KOPT-K1 (cell line): Measurements from ENCODE around the gene LASP1NB.
A peak's percentile ranks its signal among the peaks of the same experiment; 100 is the strongest.

Source experiments
- H3K27ac ChIP-seq: fragments of 200-600 bp; sonication (generic); 2 replicates; pipeline ENCODE4 v1.5.1; 2016; ENCODE audit warnings: antibody characterized with exemption, mild to moderate bottlenecking, low read depth, low read length; ENCODE audit not compliant: poor library complexity, severe bottlenecking
- H3K36me3 ChIP-seq: fragments of 200-600 bp; sonication (generic); 2 replicates; pipeline ENCODE4 v1.5.1; 2017; ENCODE audit warnings: antibody characterized with exemption, mild to moderate bottlenecking, low read length, moderate library complexity; ENCODE audit not compliant: insufficient read depth
- H3K9me3 ChIP-seq: fragments of 200-600 bp; sonication (generic); 2 replicates; pipeline ENCODE4 v1.5.1; 2017; ENCODE audit warnings: antibody characterized with exemption, low read length, mild to moderate bottlenecking; ENCODE audit not compliant: insufficient read depth, poor library complexity, severe bottlenecking

LASP1NB gene

GRCh38 chr17:38925263-38925995 lies at the start of gene LASP1NB:
TSS of gene LASP1NB (plus strand) at chr17:38925614.
- peak within 1 kb of the TSS; percentile 65 for H3K27ac ChIP-seq
- peaks cover 9% of the 10 kb centered on the region for H3K36me3 ChIP-seq
- no peaks in the 10 kb centered on the region for H3K9me3 ChIP-seq

- no peaks in the 10 kb centered on the region for H3K9me3 ChIP-seq
- H3K27ac ChIP-seq: peak overlapping the region; percentile 57
- peaks cover 57% of the 10 kb centered on the region for H3K36me3 ChIP-seq
Observed at GRCh38 chr17:38877130-38877851, 48.1 kb upstream of the LASP1NB start.

GRCh38 chr17:38879878-38880665 lies 45.3 kb upstream of the LASP1NB start:
- peak overlapping the region; percentile 38 for H3K27ac ChIP-seq

GRCh38 chr17:38881600-38882191 lies 43.7 kb upstream of the LASP1NB start:
- Histone ChIP-seq H3K36me3 (peaks cover 82% of the 10 kb centered on the region), H3K9me3 (no peaks in the 10 kb centered on the region), H3K27ac (peak overlapping the region; percentile 38)

More at GRCh38 chr17:38879878-38880665, 45.3 kb upstream of the LASP1NB start:
- Histone ChIP-seq H3K9me3 (no peaks in the 10 kb centered on the region), H3K36me3 (peaks cover 66% of the 10 kb centered on the region)

- H3K27ac ChIP-seq: no peak overlapping the region
- no peaks in the 10 kb centered on the region for H3K9me3 ChIP-seq
- peaks cover 92% of the 10 kb centered on the region for H3K36me3 ChIP-seq
Observed at GRCh38 chr17:38882870-38883269, 42.5 kb upstream of the LASP1NB start.

- Histone ChIP-seq H3K36me3 (peaks cover 93% of the 10 kb centered on the region), H3K9me3 (no peaks in the 10 kb centered on the region), H3K27ac (peak overlapping the region; percentile 40)
Observed at GRCh38 chr17:38883592-38884526, 41.6 kb upstream of the LASP1NB start.

GRCh38 chr17:38885044-38885727 lies 40.2 kb upstream of the LASP1NB start:
- Histone ChIP-seq H3K36me3 (peaks cover 93% of the 10 kb centered on the region), H3K9me3 (no peaks in the 10 kb centered on the region), H3K27ac (no peak overlapping the region)

- no peaks in the 10 kb centered on the region for H3K9me3 ChIP-seq
- peaks cover 93% of the 10 kb centered on the region for H3K36me3 ChIP-seq
- H3K27ac ChIP-seq: peak overlapping the region; percentile 9
Observed at GRCh38 chr17:38885728-38886642, 39.4 kb upstream of the LASP1NB start.

GRCh38 chr17:38886643-38887010 lies 38.8 kb upstream of the LASP1NB start:
- H3K27ac ChIP-seq: peak overlapping the region; percentile 10
- H3K9me3 ChIP-seq: no peaks in the 10 kb centered on the region
- peaks cover 93% of the 10 kb centered on the region for H3K36me3 ChIP-seq

GRCh38 chr17:38888842-38889241 lies 36.6 kb upstream of the LASP1NB start:
- Histone ChIP-seq H3K27ac (no peak overlapping the region), H3K36me3 (peaks cover 91% of the 10 kb centered on the region), H3K9me3 (no peaks in the 10 kb centered on the region)

- Histone ChIP-seq H3K9me3 (no peaks in the 10 kb centered on the region), H3K36me3 (peaks cover 93% of the 10 kb centered on the region), H3K27ac (peak overlapping the region; percentile 52)
Observed at GRCh38 chr17:38889745-38890409, 35.5 kb upstream of the LASP1NB start.

- peaks cover 92% of the 10 kb centered on the region for H3K36me3 ChIP-seq
Observed at GRCh38 chr17:38890410-38890746, 35.0 kb upstream of the LASP1NB start.

More at GRCh38 chr17:38890410-38890746, 35.0 kb upstream of the LASP1NB start:
- H3K9me3 ChIP-seq: no peaks in the 10 kb centered on the region
- peak overlapping the region; percentile 52 for H3K27ac ChIP-seq
